Vagina (tissue), 2 donors: ENCODE measurements around the gene LECT2. TPM values are rescaled to one million over a fixed set of nuclear protein-coding genes. Genes with fewer than 3 reads are reported as not detected.
A peak's percentile ranks its signal among the peaks of the same experiment; 100 is the strongest.

Source experiments
- DNase-seq, 2 donors: peaks; one replicate each; pipeline ENCODE4 v3.0.0-alpha.2; 2017; ENCODE audit errors: extremely low spot score in 2 of 2
- H3K27ac ChIP-seq: fragments of 200-600 bp; sonication (generic); one replicate; pipeline ENCODE4 v1.5.1; 2019
- H3K27me3 ChIP-seq: fragments of 200-600 bp; sonication (generic); one replicate; pipeline ENCODE4 v1.5.1; 2019
- H3K36me3 ChIP-seq, 2 donors: fragments of 200-600 bp; sonication (generic); one replicate each; pipeline ENCODE4 v1.5.1; 2017 to 2019
- H3K4me1 ChIP-seq: fragments of 200-600 bp; sonication (generic); one replicate; pipeline ENCODE4 v1.5.1; 2019
- H3K4me3 ChIP-seq, 2 donors: fragments of 200-600 bp; sonication (generic); 1 replicate in 1 of 2; 2 replicates in 1 of 2; pipeline ENCODE4 v1.5.1; 2016 to 2019
- H3K9me3 ChIP-seq: fragments of 200-600 bp; sonication (generic); one replicate; pipeline ENCODE4 v1.5.1; 2019
- POLR2A ChIP-seq, 2 donors: fragments of 450-650 bp; IDR thresholded peaks; one replicate each; pipeline ENCODE4 v1.6.1; 2017; ENCODE audit warnings: antibody characterized with exemption in 2 of 2, mild to moderate bottlenecking in 2 of 2, moderate library complexity in 2 of 2
- POLR2AphosphoS5 ChIP-seq, 2 donors: sonication (generic); formaldehyde crosslinking; IDR thresholded peaks; one replicate each; pipeline ENCODE4 v1.9.0; 2017; ENCODE audit warnings: antibody characterized with exemption in 2 of 2, mild to moderate bottlenecking in 2 of 2, low read depth in 1 of 2; ENCODE audit not compliant: insufficient read depth in 1 of 2
- intact Hi-C: fragments of 100-400 bp; cut with DNase I; formaldehyde crosslinking; loops from one replicate; pipeline ENCODE4 v1.15.1; 2023
- total RNA-seq: library from RNA; depleted of rRNA; stranded (reverse); fragments of >200 nt; gene quantifications from one replicate; pipeline ENCODE4 v1.2.3, GENCODE V29; 2016
- TF ChIP-seq, protein P1 (sequence below), 3 experiments: fragments of 450-650 bp in 2 of 3; fragments of 200-600 bp in 1 of 3; sonication (generic) in 1 of 3; IDR thresholded peaks; one replicate each; pipeline ENCODE4 v1.5.1; 2017 to 2019; ENCODE audit warnings: antibody characterized with exemption in 3 of 3, mild to moderate bottlenecking in 2 of 3, moderate library complexity in 2 of 3

LECT2 gene
- total RNA-seq, 1 donor from 2014 or later, result not detected

DNA sequence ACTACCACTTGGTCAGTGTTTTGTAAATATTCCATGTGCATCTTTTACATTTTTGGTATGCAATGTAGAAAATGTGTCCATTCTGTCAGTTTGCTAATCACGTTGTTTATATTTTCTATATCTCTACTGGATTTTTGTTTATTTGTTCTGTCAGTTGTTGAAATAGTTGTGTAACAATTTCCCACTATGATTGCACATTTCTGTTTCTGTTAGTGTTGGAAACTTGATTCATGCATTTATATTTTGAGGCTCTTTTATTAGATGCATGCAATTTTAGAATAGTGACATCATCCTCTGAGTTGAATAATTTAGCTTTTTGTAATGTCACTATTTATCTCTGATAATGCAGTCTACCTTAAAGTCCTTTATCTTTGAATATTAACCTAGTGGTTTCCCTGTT is 25.8 kb upstream of the LECT2 start:
- Histone ChIP-seq H3K27me3 (no peaks in the 10 kb centered on the region), H3K4me3 (no peak overlapping the region), H3K36me3 (no peaks in the 10 kb centered on the region), H3K9me3 (no peaks in the 10 kb centered on the region), H3K4me1 (no peaks in the 10 kb centered on the region), H3K27ac (no peak overlapping the region)
- no peak for DNase-seq
- intact Hi-C loops, result no loop called here
- TF ChIP-seq POLR2AphosphoS5 (IDR thresholded peaks at IDR 0.05; ENCODE audit: insufficient read depth in 1 of 2, low read depth in 1 of 2) (no peak), POLR2A (IDR thresholded peaks at IDR 0.05) (no peak)
- TF ChIP-seq, protein P1, sequence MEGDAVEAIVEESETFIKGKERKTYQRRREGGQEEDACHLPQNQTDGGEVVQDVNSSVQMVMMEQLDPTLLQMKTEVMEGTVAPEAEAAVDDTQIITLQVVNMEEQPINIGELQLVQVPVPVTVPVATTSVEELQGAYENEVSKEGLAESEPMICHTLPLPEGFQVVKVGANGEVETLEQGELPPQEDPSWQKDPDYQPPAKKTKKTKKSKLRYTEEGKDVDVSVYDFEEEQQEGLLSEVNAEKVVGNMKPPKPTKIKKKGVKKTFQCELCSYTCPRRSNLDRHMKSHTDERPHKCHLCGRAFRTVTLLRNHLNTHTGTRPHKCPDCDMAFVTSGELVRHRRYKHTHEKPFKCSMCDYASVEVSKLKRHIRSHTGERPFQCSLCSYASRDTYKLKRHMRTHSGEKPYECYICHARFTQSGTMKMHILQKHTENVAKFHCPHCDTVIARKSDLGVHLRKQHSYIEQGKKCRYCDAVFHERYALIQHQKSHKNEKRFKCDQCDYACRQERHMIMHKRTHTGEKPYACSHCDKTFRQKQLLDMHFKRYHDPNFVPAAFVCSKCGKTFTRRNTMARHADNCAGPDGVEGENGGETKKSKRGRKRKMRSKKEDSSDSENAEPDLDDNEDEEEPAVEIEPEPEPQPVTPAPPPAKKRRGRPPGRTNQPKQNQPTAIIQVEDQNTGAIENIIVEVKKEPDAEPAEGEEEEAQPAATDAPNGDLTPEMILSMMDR (IDR thresholded peaks at IDR 0.05), result no peak

DNA sequence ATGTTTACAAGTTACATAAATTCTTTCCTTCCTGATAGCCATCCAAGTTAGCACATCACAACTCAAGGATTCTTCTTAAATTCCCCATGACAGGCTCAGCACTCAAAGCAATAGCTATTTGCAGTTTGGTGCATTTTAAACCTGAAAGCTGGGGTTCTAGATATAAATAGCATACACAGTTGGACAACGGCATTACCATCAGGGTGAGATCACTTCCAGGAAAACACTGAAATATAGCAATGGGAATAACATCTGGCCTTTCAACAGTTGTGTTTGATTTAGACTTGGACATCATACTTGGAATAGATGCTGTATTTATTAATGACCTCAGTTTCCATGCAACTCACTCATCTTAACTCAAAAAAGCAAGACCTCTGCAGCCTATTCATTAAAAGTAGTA is 24.7 kb upstream of the LECT2 start:
- no peak for DNase-seq
- H3K9me3 ChIP-seq, result no peaks in the 10 kb centered on the region
- peaks cover 4% of the 10 kb centered on the region for H3K4me1 ChIP-seq
- H3K27ac ChIP-seq, result no peak overlapping the region
- intact Hi-C loops, result no loop called here
- TF ChIP-seq POLR2A (IDR thresholded peaks at IDR 0.05), result no peak
- no peak for TF ChIP-seq POLR2AphosphoS5 (IDR thresholded peaks at IDR 0.05; ENCODE audit: insufficient read depth in 1 of 2, low read depth in 1 of 2)
- TF ChIP-seq, protein P1 (IDR thresholded peaks at IDR 0.05), result no peak
- H3K4me3 ChIP-seq, result no peak overlapping the region
- H3K36me3 ChIP-seq, result no peaks in the 10 kb centered on the region
- H3K27me3 ChIP-seq, result no peaks in the 10 kb centered on the region

DNA sequence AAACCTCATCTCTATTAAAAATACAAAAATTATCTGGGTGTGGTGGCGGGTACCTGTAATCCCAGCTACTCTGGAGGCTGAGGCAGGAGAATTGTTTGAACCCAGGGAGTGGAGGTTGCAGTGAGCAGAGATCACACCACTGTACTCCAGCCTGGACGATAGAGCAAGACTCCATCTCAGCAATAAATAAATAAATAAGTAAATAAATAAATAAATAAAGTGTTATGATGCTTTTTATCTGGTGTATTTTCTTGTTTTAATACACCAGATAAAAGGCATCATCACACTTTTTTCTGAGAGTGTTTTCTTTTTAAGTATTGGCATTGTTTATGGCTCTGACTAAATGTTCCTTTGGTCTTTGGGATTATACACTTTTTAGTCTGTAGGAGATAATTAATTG is 24.2 kb upstream of the LECT2 start:
- no peak for DNase-seq
- no peak overlapping the region for H3K27ac ChIP-seq
- H3K36me3 ChIP-seq, result no peaks in the 10 kb centered on the region
- peaks cover 9% of the 10 kb centered on the region for H3K4me1 ChIP-seq
- H3K4me3 ChIP-seq, result no peak overlapping the region
- H3K9me3 ChIP-seq, result no peaks in the 10 kb centered on the region
- TF ChIP-seq POLR2A (IDR thresholded peaks at IDR 0.05) (no peak), POLR2AphosphoS5 (IDR thresholded peaks at IDR 0.05; ENCODE audit: insufficient read depth in 1 of 2, low read depth in 1 of 2) (no peak)
- TF ChIP-seq, protein P1 (IDR thresholded peaks at IDR 0.05), result no peak
- H3K27me3 ChIP-seq, result no peaks in the 10 kb centered on the region
- intact Hi-C loops, result no loop called here

DNA sequence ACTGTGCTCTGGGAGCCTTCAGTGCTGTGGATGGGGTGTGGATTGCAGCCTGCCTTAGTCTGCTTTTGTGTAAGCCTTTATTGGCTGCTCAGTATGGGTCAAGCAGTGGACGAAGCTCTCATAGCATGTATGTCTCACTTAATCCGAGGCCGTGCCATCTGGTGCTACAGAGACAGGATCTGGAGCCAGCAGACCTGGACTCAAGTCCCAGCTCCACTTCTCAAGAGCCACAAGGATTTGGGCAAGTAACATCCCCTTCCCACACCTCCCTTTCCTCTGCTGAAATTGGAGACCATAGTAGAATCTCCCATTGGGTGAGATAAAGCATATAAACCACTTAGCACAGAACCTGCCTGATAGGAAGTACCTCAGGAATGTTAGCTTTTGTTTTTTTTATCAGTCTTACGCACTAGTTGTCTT is 23.4 kb upstream of the LECT2 start:
- Histone ChIP-seq H3K36me3 (no peaks in the 10 kb centered on the region), H3K4me3 (no peak overlapping the region), H3K9me3 (no peaks in the 10 kb centered on the region), H3K4me1 (peaks cover 12% of the 10 kb centered on the region), H3K27ac (no peak overlapping the region), H3K27me3 (no peaks in the 10 kb centered on the region)
- no peak for DNase-seq
- intact Hi-C loops, result no loop called here
- TF ChIP-seq, protein P1 (IDR thresholded peaks at IDR 0.05), result no peak
- TF ChIP-seq POLR2A (IDR thresholded peaks at IDR 0.05) (no peak), POLR2AphosphoS5 (IDR thresholded peaks at IDR 0.05; ENCODE audit: insufficient read depth in 1 of 2, low read depth in 1 of 2) (no peak)

DNA sequence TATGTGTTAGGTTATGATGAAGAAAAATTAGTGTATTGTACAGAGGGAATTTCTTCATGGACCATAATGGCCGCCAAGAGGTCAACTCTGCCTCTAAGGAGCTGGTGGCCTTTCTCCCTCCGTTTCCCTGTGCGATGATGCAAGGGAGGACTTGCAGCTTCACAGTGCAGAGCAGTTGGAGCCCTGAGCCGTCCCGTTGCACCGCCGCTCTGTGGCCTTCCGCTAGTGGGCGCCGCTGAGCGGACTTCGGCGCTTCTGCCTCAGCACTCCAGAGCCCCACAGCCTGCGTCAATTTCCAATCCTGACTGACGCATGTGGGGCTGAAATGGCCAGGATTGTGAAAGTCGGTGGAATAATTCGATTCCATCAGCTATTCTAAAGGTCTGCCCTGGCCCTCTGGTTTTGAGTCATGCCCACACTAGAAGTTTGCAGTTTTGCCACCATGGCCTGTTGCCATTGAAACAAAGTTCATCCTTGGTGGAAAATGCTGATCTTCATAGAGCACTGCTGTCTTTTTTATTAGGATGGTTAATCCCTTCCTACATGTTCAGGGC is 22.7 kb upstream of the LECT2 start:
- no peak overlapping the region for H3K27ac ChIP-seq
- no peaks in the 10 kb centered on the region for H3K27me3 ChIP-seq
- no peak overlapping the region for H3K4me3 ChIP-seq
- no peak for DNase-seq
- H3K9me3 ChIP-seq, result no peaks in the 10 kb centered on the region
- intact Hi-C loops, result no loop called here
- H3K36me3 ChIP-seq, result no peaks in the 10 kb centered on the region
- TF ChIP-seq, protein P1 (IDR thresholded peaks at IDR 0.05), result peak in 1 of 3 experiments; percentile 34
- no peak for TF ChIP-seq POLR2A (IDR thresholded peaks at IDR 0.05)
- peaks cover 12% of the 10 kb centered on the region for H3K4me1 ChIP-seq
